Esophagus muscularis mucosa (tissue), 4 donors: Measurements from ENCODE around the gene SMG6. TPM values are rescaled to one million over a fixed set of nuclear protein-coding genes. Genes with fewer than 3 reads are reported as not detected.
"Not testable (repeated sequence)": the region's sequence is repeated elsewhere in the genome, so short reads cannot be mapped to it uniquely, and the experiment has no call there.

Source experiments
- DNase-seq: peaks from one replicate; pipeline ENCODE4 v3.0.0-alpha.2; 2017; ENCODE audit errors: extremely low spot score
- H3K27ac ChIP-seq, 4 donors: fragments of 200-600 bp; sonication (generic); replicated peaks in 1 of 4; 1 replicate in 3 of 4; 2 replicates in 1 of 4; pipeline ENCODE4 v1.5.1; 2016 to 2019; ENCODE audit warnings: mild to moderate bottlenecking in 1 of 4
- H3K27me3 ChIP-seq, 4 donors: fragments of 200-600 bp; sonication (generic); one replicate each; pipeline versions ENCODE4 v1.5.1 to v1.6.0; 2016 to 2019
- H3K36me3 ChIP-seq, 4 donors: fragments of 200-600 bp; sonication (generic); one replicate each; pipeline ENCODE4 v1.5.1; 2016 to 2019
- H3K4me1 ChIP-seq, 4 donors: fragments of 200-600 bp; sonication (generic); one replicate each; pipeline ENCODE4 v1.5.1; 2016 to 2019
- H3K4me3 ChIP-seq, 4 donors: fragments of 200-600 bp; sonication (generic); 1 replicate in 2 of 4; 2 replicates in 2 of 4; pipeline ENCODE4 v1.5.1; 2016 to 2019; ENCODE audit warnings: mild to moderate bottlenecking in 4 of 4, moderate library complexity in 1 of 4
- H3K9me3 ChIP-seq, 4 donors: fragments of 200-600 bp; sonication (generic); 1 replicate in 3 of 4; 2 replicates in 1 of 4; pipeline ENCODE4 v1.5.1; 2016 to 2019
- EP300 ChIP-seq: sonication (generic); formaldehyde crosslinking; IDR thresholded peaks from one replicate; pipeline ENCODE4 v1.6.1; 2017; ENCODE audit warnings: antibody characterized with exemption
- POLR2A ChIP-seq: fragments of 450-650 bp; IDR thresholded peaks from one replicate; pipeline ENCODE4 v1.6.1; 2017; ENCODE audit warnings: antibody characterized with exemption, moderate library complexity, mild to moderate bottlenecking, low read depth
- POLR2AphosphoS5 ChIP-seq, 2 donors: sonication (generic); formaldehyde crosslinking; IDR thresholded peaks; one replicate each; pipeline ENCODE4 v1.6.1; 2017; ENCODE audit warnings: antibody characterized with exemption in 2 of 2
- WGBS: methylation state at CpG from one replicate; pipeline ENCODE4 v1.1.5; 2018; 5-methylcytosine and 5-hydroxymethylcytosine counted together
- intact Hi-C: fragments of 100-400 bp; cut with DNase I; formaldehyde crosslinking; loops from one replicate; pipeline ENCODE4 v1.15.1; 2023
- total RNA-seq, 4 donors: library from RNA; depleted of rRNA; stranded (reverse); fragments of >200 nt; gene quantifications; one replicate each; pipeline versions ENCODE4 v1.1.0 to v1.2.1, GENCODE V29; 2016
- TF ChIP-seq, protein P1 (sequence below), 3 experiments: fragments of 200-600 bp in 2 of 3; fragments of 450-650 bp in 1 of 3; sonication (generic) in 2 of 3; IDR thresholded peaks; one replicate each; pipeline ENCODE4 v1.5.1; 2017 to 2019; ENCODE audit warnings: antibody characterized with exemption in 3 of 3, mild to moderate bottlenecking in 2 of 3, moderate library complexity in 1 of 3

The SMG6 gene
- total RNA-seq, 4 donors from 2014 or later, result 38.2 to 67.7 (median 47.7) TPM

DNA sequence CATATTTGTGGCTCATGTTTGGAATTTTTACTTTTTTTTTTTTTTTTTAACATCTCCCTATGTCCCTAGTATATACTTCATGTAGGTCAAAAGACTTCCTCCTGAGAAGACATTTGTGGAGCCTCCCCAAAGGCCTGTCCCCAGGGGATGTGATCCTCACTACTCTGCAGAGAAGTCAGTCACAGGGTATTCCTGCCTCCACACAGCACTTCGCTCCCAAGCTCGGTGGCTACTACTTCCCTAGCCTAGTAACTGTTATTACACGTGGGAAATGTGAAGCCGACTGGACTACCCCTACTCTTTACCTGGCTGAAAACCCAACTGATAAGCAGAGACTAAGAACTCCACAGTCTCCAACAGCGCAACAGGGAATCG is 131.9 kb downstream of the SMG6 start:
- intact Hi-C loops, result no loop called here
- Histone ChIP-seq H3K36me3 (peaks cover 5 to 27% (median 16%) of the 10 kb centered on the region in 4 donors), H3K27ac (peak overlapping the region; percentile 86 to 93 (median 89)), H3K4me1 (peaks cover 53 to 58% (median 56%) of the 10 kb centered on the region in 4 donors), H3K4me3 (peak overlapping the region; percentile 7 to 36 (median 18)), H3K27me3 (no peaks in the 10 kb centered on the region), H3K9me3 (no peaks in the 10 kb centered on the region)
- 20% methylated on average over 6 of the region's 6 CpGs for WGBS
- no peak for DNase-seq
- TF ChIP-seq, protein P1, sequence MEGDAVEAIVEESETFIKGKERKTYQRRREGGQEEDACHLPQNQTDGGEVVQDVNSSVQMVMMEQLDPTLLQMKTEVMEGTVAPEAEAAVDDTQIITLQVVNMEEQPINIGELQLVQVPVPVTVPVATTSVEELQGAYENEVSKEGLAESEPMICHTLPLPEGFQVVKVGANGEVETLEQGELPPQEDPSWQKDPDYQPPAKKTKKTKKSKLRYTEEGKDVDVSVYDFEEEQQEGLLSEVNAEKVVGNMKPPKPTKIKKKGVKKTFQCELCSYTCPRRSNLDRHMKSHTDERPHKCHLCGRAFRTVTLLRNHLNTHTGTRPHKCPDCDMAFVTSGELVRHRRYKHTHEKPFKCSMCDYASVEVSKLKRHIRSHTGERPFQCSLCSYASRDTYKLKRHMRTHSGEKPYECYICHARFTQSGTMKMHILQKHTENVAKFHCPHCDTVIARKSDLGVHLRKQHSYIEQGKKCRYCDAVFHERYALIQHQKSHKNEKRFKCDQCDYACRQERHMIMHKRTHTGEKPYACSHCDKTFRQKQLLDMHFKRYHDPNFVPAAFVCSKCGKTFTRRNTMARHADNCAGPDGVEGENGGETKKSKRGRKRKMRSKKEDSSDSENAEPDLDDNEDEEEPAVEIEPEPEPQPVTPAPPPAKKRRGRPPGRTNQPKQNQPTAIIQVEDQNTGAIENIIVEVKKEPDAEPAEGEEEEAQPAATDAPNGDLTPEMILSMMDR (IDR thresholded peaks at IDR 0.05), result no peak
- no peak for TF ChIP-seq EP300
- TF ChIP-seq POLR2A, result no peak
- TF ChIP-seq POLR2AphosphoS5 (IDR thresholded peaks at IDR 0.05), result no peak

DNA sequence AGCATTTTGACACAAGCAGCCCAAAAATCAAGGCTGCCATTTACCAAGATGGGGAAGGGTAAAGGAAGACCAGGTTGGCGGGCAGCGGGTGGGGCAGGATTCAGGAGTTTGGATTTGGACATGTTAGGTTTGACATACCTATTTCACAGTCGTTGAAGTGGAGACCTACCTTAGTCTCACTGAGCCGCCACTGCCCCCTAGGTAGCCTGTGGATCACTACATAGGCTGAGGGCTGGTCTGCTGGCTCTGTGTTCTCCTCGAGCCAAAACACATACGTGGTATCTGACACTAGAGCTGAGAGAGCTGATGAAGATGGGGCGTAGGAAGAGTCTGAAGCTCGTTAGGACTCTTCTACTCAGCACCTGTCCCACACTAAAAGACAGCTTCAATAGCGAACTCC is 133.6 kb downstream of the SMG6 start:
- TF ChIP-seq, protein P1 (IDR thresholded peaks at IDR 0.05), result no peak
- no peak for TF ChIP-seq POLR2AphosphoS5 (IDR thresholded peaks at IDR 0.05)
- no peak for TF ChIP-seq EP300
- Histone ChIP-seq H3K9me3 (no peaks in the 10 kb centered on the region), H3K27ac (peak overlapping the region in 2 of 4 donors; percentile 46 to 93), H3K36me3 (peaks cover 5 to 41% (median 26%) of the 10 kb centered on the region in 4 donors), H3K4me3 (no peak overlapping the region), H3K4me1 (peaks cover 36 to 41% (median 39%) of the 10 kb centered on the region in 4 donors), H3K27me3 (no peaks in the 10 kb centered on the region)
- no peak for DNase-seq
- 77% methylated on average over 9 of the region's 9 CpGs for WGBS
- intact Hi-C loops, result no loop called here

DNA sequence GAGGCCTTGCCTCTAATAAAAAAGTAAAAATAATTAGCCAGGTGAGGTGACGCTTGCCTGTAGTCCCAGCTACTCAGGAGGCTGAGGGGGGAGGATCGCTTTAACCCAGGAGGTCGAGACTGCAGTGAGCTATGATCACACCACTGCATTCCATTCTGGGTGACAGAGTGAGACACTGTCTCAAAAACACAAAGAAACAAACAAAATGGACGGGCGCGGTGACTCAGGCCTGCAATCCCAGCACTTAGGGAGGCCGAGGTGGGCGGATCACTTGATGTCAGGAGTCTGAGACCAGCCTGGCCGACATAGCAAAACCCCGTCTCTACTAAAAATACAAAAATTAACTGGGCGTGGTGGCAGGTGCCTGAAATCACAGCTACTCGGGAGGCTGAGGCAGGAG is 137.9 kb downstream of the SMG6 start:
- H3K4me3 ChIP-seq, H3K9me3 ChIP-seq, DNase-seq, intact Hi-C loops, H3K4me1 ChIP-seq, H3K27me3 ChIP-seq, H3K27ac ChIP-seq: not testable (repeated sequence)
- WGBS, result 91% methylated on average over 12 of the region's 12 CpGs
- H3K36me3 ChIP-seq, result peaks cover 10 to 74% (median 52%) of the 10 kb centered on the region in 4 donors

DNA sequence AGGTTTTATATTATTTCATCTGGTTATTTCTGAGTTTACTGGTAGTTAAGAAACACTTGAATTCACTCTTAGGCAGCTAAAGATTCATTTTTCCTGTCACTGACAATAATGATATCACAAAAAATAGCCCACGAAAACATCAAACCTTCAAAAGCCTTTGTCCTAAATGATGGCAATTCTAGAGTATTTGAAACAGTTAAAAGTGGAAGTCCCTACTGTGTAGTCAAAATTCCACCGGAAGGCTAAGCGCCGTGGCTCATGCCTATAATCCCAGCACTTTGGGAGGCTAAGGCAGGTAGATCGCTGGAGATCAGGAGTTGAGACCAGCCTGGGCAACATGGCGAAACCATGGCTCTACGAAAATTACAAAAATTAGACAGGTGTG is 145.2 kb downstream of the SMG6 start:
- Histone ChIP-seq H3K36me3 (peaks cover 0 to 66% (median 34%) of the 10 kb centered on the region in 4 donors), H3K27ac (no peak overlapping the region), H3K9me3 (no peaks in the 10 kb centered on the region), H3K4me1 (peaks cover 0 to 22% (median 17%) of the 10 kb centered on the region in 4 donors), H3K27me3 (no peaks in the 10 kb centered on the region), H3K4me3 (no peak overlapping the region)
- 89% methylated on average over 7 of the region's 7 CpGs for WGBS
- no peak for TF ChIP-seq POLR2AphosphoS5 (IDR thresholded peaks at IDR 0.05)
- TF ChIP-seq, protein P1 (IDR thresholded peaks at IDR 0.05), result no peak
- no peak for TF ChIP-seq EP300
- no peak for TF ChIP-seq POLR2A
- no peak for DNase-seq
- intact Hi-C loops, result no loop called here

DNA sequence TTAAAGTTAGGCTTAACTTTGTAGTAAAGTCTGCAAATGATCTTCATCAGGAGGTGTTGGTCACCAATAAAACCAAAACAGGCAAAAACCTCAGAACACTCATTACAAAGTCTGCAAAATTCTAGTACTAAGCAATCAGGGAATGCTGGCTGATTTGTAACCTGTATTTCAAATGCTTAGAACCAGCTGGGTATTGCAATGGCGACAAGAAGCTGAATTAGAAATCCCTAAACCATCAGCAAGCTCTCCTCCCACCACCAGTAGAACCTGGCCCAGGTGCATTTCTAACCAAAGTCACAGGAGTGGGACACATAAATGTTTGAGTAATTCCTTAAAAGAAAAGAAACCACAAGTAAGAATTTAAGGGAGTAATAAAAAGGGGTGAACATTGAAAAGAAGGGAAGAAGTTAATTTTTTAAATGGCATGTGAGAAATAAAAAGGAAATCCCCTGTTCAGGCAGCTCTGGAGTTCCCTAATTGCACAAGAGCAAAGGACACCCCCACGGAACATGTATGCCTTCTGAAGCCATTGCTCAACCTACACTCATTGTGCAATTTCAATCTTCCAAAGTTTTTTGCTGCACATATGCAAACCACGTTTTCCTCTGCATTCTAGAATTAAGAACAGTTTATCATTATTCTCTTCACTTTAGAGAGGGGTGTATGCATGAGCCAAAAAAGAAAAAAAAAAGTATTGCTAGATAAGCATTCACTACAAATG is 145.8 kb downstream of the SMG6 start:
- H3K4me1 ChIP-seq, result peaks cover 0 to 22% (median 17%) of the 10 kb centered on the region in 4 donors
- H3K27ac ChIP-seq, result peak overlapping the region in 1 of 4 donors; percentile 6
- no peak overlapping the region for H3K4me3 ChIP-seq
- intact Hi-C loops, result no loop called here
- H3K9me3 ChIP-seq, result no peaks in the 10 kb centered on the region
- TF ChIP-seq POLR2AphosphoS5 (IDR thresholded peaks at IDR 0.05) (peak; percentile 11 to 59), POLR2A (no peak), EP300 (no peak)
- TF ChIP-seq, protein P1 (IDR thresholded peaks at IDR 0.05), result no peak
- no peak for DNase-seq
- H3K36me3 ChIP-seq, result peaks cover 0 to 70% (median 29%) of the 10 kb centered on the region in 4 donors
- H3K27me3 ChIP-seq, result no peaks in the 10 kb centered on the region
- 63% methylated on average over 3 of the region's 3 CpGs for WGBS
